OCI-LY1 (cell line): ENCODE results near the gene RFTN1.

Experiments
- H2AFZ ChIP-seq: fragments of 200-600 bp; sonication (generic), shearing (Covaris generic); 2 replicates; pipeline ENCODE4 v1.6.0; 2014; ENCODE audit warnings: antibody characterized with exemption, mild to moderate bottlenecking, low read length
- H3F3A ChIP-seq: fragments of 200-600 bp; sonication (generic), shearing (Covaris generic); 2 replicates; pipeline ENCODE4 v1.6.0; 2014; ENCODE audit warnings: mild to moderate bottlenecking, antibody characterized with exemption, low read length, moderate library complexity; ENCODE audit not compliant: insufficient read depth
- H3K27ac ChIP-seq: fragments of 200-600 bp; sonication (generic); 2 replicates; pipeline ENCODE4 v1.5.1; 2014; ENCODE audit warnings: low read length, mixed run types, mild to moderate bottlenecking, low read depth; ENCODE audit not compliant: poor library complexity, severe bottlenecking
- H3K27me3 ChIP-seq: fragments of 200-600 bp; sonication (generic); 2 replicates; pipeline ENCODE4 v1.6.0; 2014; ENCODE audit warnings: antibody characterized with exemption, mild to moderate bottlenecking, low read length, moderate library complexity; ENCODE audit not compliant: insufficient read depth
- H3K36me3 ChIP-seq: fragments of 200-600 bp; sonication (generic); 2 replicates; pipeline ENCODE4 v1.6.1; 2014; ENCODE audit warnings: mild to moderate bottlenecking, antibody characterized with exemption, low read length, moderate library complexity, mixed read lengths; ENCODE audit not compliant: insufficient read depth
- H3K4me1 ChIP-seq: fragments of 200-600 bp; sonication (generic); 2 replicates; pipeline ENCODE4 v1.5.1; 2014; ENCODE audit warnings: mild to moderate bottlenecking, low read length, moderate library complexity; ENCODE audit not compliant: insufficient read depth, severe bottlenecking
- H3K4me2 ChIP-seq: fragments of 200-600 bp; sonication (generic), shearing (Covaris generic); 2 replicates; pipeline ENCODE4 v1.6.1; 2014; ENCODE audit warnings: low read length
- H3K4me3 ChIP-seq: fragments of 200-600 bp; sonication (generic); 2 replicates; pipeline ENCODE4 v1.5.1; 2014; ENCODE audit warnings: low read length, low read depth, mild to moderate bottlenecking, mixed read lengths; ENCODE audit not compliant: poor library complexity, severe bottlenecking
- H3K79me2 ChIP-seq: fragments of 200-600 bp; shearing (Covaris generic); 2 replicates; pipeline ENCODE4 v1.6.1; 2016; ENCODE audit warnings: mixed run types, low read length, mixed read lengths; ENCODE audit not compliant: insufficient read depth
- H3K9ac ChIP-seq: fragments of 200-600 bp; sonication (generic), shearing (Covaris generic); 2 replicates; pipeline ENCODE4 v1.6.1; 2014; ENCODE audit warnings: mild to moderate bottlenecking, low read length, mixed read lengths
- H3K9me2 ChIP-seq: fragments of 200-600 bp; sonication (generic), shearing (Covaris generic); 2 replicates; pipeline ENCODE4 v1.6.1; 2014; ENCODE audit warnings: low read depth, mild to moderate bottlenecking, low read length, mixed read lengths
- H3K9me3 ChIP-seq: fragments of 200-600 bp; shearing (Covaris generic); 2 replicates; pipeline ENCODE4 v1.6.1; 2014; ENCODE audit warnings: low read length, mixed read lengths
- H4K20me1 ChIP-seq: fragments of 200-600 bp; sonication (generic), shearing (Covaris generic); 2 replicates; pipeline ENCODE4 v1.6.0; 2016; ENCODE audit warnings: mild to moderate bottlenecking, low read length; ENCODE audit not compliant: insufficient read depth
- EZH2 ChIP-seq: fragments of 200-600 bp; sonication (generic), shearing (Covaris generic); IDR thresholded peaks from 2 replicates; pipeline ENCODE4 v1.8.0; 2017; ENCODE audit warnings: borderline replicate concordance, mixed run types, mild to moderate bottlenecking, antibody characterized with exemption, low read length, moderate library complexity, mixed read lengths
- TF ChIP-seq, protein P1 (sequence below): fragments of 200-600 bp; sonication (generic), shearing (Covaris generic); IDR thresholded peaks from 2 replicates; pipeline ENCODE4 v1.5.1; 2017; ENCODE audit warnings: mild to moderate bottlenecking, antibody characterized with exemption, low read length, moderate library complexity, mixed read lengths

RFTN1 gene

GRCh38 chr3:16508591-16508995, 4.9 kb downstream of the RFTN1 start:
- Histone ChIP-seq H2AFZ (no peak overlapping the region), H3K27me3 (no peaks in the 10 kb centered on the region), H4K20me1 (no peaks in the 10 kb centered on the region), H3K4me2 (peak overlapping the region; percentile 98), H3K36me3 (peaks cover 87% of the 10 kb centered on the region), H3K4me1 (peaks cover 81% of the 10 kb centered on the region), H3K9me3 (no peaks in the 10 kb centered on the region), H3K79me2 (peaks cover 90% of the 10 kb centered on the region), H3K9ac (peak overlapping the region; percentile 99), H3K27ac (peak overlapping the region; percentile 99), H3K4me3 (peak overlapping the region; percentile 95), H3F3A (peaks cover 6% of the 10 kb centered on the region; the same call in 1 of the 2 replicates), H3K9me2 (no peaks in the 10 kb centered on the region)
- TF ChIP-seq, protein P1, sequence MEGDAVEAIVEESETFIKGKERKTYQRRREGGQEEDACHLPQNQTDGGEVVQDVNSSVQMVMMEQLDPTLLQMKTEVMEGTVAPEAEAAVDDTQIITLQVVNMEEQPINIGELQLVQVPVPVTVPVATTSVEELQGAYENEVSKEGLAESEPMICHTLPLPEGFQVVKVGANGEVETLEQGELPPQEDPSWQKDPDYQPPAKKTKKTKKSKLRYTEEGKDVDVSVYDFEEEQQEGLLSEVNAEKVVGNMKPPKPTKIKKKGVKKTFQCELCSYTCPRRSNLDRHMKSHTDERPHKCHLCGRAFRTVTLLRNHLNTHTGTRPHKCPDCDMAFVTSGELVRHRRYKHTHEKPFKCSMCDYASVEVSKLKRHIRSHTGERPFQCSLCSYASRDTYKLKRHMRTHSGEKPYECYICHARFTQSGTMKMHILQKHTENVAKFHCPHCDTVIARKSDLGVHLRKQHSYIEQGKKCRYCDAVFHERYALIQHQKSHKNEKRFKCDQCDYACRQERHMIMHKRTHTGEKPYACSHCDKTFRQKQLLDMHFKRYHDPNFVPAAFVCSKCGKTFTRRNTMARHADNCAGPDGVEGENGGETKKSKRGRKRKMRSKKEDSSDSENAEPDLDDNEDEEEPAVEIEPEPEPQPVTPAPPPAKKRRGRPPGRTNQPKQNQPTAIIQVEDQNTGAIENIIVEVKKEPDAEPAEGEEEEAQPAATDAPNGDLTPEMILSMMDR: no peak
- TF ChIP-seq EZH2: no peak

GRCh38 chr3:16508243-16508578, 5.3 kb downstream of the RFTN1 start:
- Histone ChIP-seq H3K27me3 (no peaks in the 10 kb centered on the region), H3K4me3 (peak overlapping the region; percentile 95), H3K4me1 (peaks cover 84% of the 10 kb centered on the region), H4K20me1 (no peaks in the 10 kb centered on the region), H3K36me3 (peaks cover 86% of the 10 kb centered on the region), H3K4me2 (peak overlapping the region; percentile 98), H3K27ac (peak overlapping the region; percentile 99), H3K9me3 (no peaks in the 10 kb centered on the region), H3K79me2 (peaks cover 93% of the 10 kb centered on the region), H2AFZ (no peak overlapping the region), H3K9ac (peak overlapping the region; percentile 99), H3F3A (peaks cover 6% of the 10 kb centered on the region; the same call in 1 of the 2 replicates), H3K9me2 (no peaks in the 10 kb centered on the region)
- TF ChIP-seq, protein P1: no peak

GRCh38 chr3:16507578-16508242, 5.8 kb downstream of the RFTN1 start:
- H3F3A ChIP-seq: peaks cover 6% of the 10 kb centered on the region; the same call in 1 of the 2 replicates
- H3K4me3 ChIP-seq: peak overlapping the region; percentile 95
- no peak for TF ChIP-seq EZH2
- TF ChIP-seq, protein P1: no peak
- H3K4me1 ChIP-seq: peaks cover 89% of the 10 kb centered on the region
- H3K9me2 ChIP-seq: no peaks in the 10 kb centered on the region
- no peaks in the 10 kb centered on the region for H3K27me3 ChIP-seq
- H3K79me2 ChIP-seq: peaks cover 93% of the 10 kb centered on the region
- H3K4me2 ChIP-seq: peak overlapping the region; percentile 98
- no peaks in the 10 kb centered on the region for H3K9me3 ChIP-seq
- peak overlapping the region; percentile 99 for H3K27ac ChIP-seq
- peaks cover 85% of the 10 kb centered on the region for H3K36me3 ChIP-seq
- H4K20me1 ChIP-seq: no peaks in the 10 kb centered on the region
- H3K9ac ChIP-seq: peak overlapping the region; percentile 99
- no peak overlapping the region for H2AFZ ChIP-seq
